GM21381 (cell line): ENCODE measurements around the gene SLC35F1.

Experiments
- ATAC-seq: cut with Tn5 transposase; IDR thresholded peaks from one replicate; pipeline ENCODE4 v1.9.1; 2021; ENCODE audit warnings: mild to moderate bottlenecking, moderate library complexity; ENCODE audit not compliant: unreplicated experiment

Gene SLC35F1

GRCh38 chr6:118252474-118252873 is 345.4 kb downstream of the SLC35F1 start:
- ATAC-seq, result peak; percentile 76

- ATAC-seq, result no peak
Observed at GRCh38 chr6:118253741-118254140, 346.7 kb downstream of the SLC35F1 start.

GRCh38 chr6:118260833-118261232 is 353.8 kb downstream of the SLC35F1 start:
- no peak for ATAC-seq

GRCh38 chr6:118263921-118264486 is 356.9 kb downstream of the SLC35F1 start:
- no peak for ATAC-seq

- ATAC-seq, result no peak
Observed at GRCh38 chr6:118269659-118270058, 362.6 kb downstream of the SLC35F1 start.

GRCh38 chr6:118277631-118278030 is 370.6 kb downstream of the SLC35F1 start:
- ATAC-seq, result no peak

- peak; percentile 98 for ATAC-seq
Observed at GRCh38 chr6:118280210-118280609, 373.1 kb downstream of the SLC35F1 start.

- ATAC-seq, result no peak
Observed at GRCh38 chr6:118281291-118281690, 374.2 kb downstream of the SLC35F1 start.

GRCh38 chr6:118283766-118284165 is 376.7 kb downstream of the SLC35F1 start:
- ATAC-seq, result no peak

GRCh38 chr6:118284736-118285360 is 377.8 kb downstream of the SLC35F1 start:
- ATAC-seq, result no peak

GRCh38 chr6:118285791-118286190 is 378.7 kb downstream of the SLC35F1 start:
- ATAC-seq, result no peak

- ATAC-seq, result no peak
Observed at GRCh38 chr6:118288355-118289124, 381.5 kb downstream of the SLC35F1 start.

- no peak for ATAC-seq
Observed at GRCh38 chr6:118292558-118292957, 385.5 kb downstream of the SLC35F1 start.

- no peak for ATAC-seq
Observed at GRCh38 chr6:118294906-118295305, 387.8 kb downstream of the SLC35F1 start.

- no peak for ATAC-seq
Observed at GRCh38 chr6:118295336-118295735, 388.3 kb downstream of the SLC35F1 start.

GRCh38 chr6:118296129-118296901 is 389.3 kb downstream of the SLC35F1 start:
- ATAC-seq, result no peak

GRCh38 chr6:118297821-118298220 is 390.8 kb downstream of the SLC35F1 start:
- no peak for ATAC-seq

- no peak for ATAC-seq
Observed at GRCh38 chr6:118298476-118299427, 391.7 kb downstream of the SLC35F1 start.

GRCh38 chr6:118299457-118299856 is 392.4 kb downstream of the SLC35F1 start:
- ATAC-seq, result no peak

- no peak for ATAC-seq
Observed at GRCh38 chr6:118304321-118304720, 397.3 kb downstream of the SLC35F1 start.
